Measurements from ENCODE around the gene TMEM72.

Gene TMEM72

DNA sequence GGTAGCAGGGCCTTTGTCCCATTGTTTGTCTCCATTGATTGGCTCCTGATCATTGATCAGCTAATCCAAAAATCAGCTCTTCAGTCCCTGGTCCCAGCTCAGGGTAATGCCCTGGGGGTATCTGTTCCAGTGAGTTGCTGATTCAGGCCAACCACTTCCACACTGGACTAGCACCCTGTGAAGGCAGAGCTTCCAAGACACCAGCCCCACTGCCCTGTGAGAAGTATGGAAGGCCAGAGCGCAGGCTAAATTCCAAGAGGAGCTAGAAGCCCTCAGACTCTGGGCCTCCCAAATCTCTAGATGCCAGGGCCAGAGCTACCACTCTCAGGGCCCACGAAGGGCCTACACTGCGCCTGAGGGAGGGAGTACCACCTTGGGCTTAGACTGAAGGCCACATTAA, 10.4 kb downstream of the TMEM72 start:
- TF ChIP-seq TOX (CRISPR knock-in tag; IDR thresholded peaks at IDR 0.05; ENCODE audit: borderline replicate concordance) (no peak), PPARA (CRISPR knock-in tag; IDR thresholded peaks at IDR 0.05; ENCODE audit: borderline replicate concordance) (no peak), ESRRG (CRISPR knock-in tag; IDR thresholded peaks at IDR 0.05) (no peak), TCF4 (CRISPR knock-in tag; IDR thresholded peaks at IDR 0.05; ENCODE audit: borderline replicate concordance) (no peak), RARB (CRISPR knock-in tag; IDR thresholded peaks at IDR 0.05) (no peak), CSDC2 (CRISPR knock-in tag; IDR thresholded peaks at IDR 0.05) (no peak), GLIS3 (CRISPR knock-in tag; IDR thresholded peaks at IDR 0.05) (no peak), OSR1 (CRISPR knock-in tag; IDR thresholded peaks at IDR 0.05) (no peak), ZC3H10 (CRISPR knock-in tag; IDR thresholded peaks at IDR 0.05) (no peak)
- TF ChIP-seq, protein P1, sequence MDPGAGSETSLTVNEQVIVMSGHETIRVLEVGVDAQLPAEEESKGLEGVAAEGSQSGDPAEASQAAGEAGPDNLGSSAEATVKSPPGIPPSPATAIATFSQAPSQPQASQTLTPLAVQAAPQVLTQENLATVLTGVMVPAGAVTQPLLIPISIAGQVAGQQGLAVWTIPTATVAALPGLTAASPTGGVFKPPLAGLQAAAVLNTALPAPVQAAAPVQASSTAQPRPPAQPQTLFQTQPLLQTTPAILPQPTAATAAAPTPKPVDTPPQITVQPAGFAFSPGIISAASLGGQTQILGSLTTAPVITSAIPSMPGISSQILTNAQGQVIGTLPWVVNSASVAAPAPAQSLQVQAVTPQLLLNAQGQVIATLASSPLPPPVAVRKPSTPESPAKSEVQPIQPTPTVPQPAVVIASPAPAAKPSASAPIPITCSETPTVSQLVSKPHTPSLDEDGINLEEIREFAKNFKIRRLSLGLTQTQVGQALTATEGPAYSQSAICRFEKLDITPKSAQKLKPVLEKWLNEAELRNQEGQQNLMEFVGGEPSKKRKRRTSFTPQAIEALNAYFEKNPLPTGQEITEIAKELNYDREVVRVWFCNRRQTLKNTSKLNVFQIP (CRISPR knock-in tag; IDR thresholded peaks at IDR 0.05; ENCODE audit: borderline replicate concordance, low read depth), result no peak
- no peak for ATAC-seq

DNA sequence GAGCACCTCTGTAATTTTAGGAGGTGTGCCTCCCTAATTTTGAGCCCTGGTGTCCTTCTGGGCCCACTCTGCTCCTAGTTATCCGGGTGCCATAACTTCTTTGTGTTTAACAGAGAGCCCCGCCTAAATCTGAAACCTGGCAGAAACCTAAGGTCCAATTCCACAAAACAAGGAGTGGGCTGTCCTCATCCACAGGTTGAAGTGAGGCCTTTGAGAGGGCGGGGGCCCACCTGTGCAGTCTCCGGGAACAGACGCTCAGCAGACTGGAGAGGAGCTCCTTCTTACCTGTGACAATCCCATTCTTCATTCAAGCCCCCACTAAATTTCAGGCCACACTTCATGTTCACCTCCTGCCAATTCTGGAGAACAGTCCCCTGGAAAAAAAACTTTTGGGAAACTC, 10.9 kb downstream of the TMEM72 start:
- TF ChIP-seq TCF4 (CRISPR knock-in tag; IDR thresholded peaks at IDR 0.05; ENCODE audit: borderline replicate concordance) (no peak), GLIS3 (CRISPR knock-in tag; IDR thresholded peaks at IDR 0.05) (no peak), BACH2 (CRISPR knock-in tag; IDR thresholded peaks at IDR 0.05; ENCODE audit: borderline replicate concordance) (no peak), RARB (CRISPR knock-in tag; IDR thresholded peaks at IDR 0.05) (no peak), OSR1 (CRISPR knock-in tag; IDR thresholded peaks at IDR 0.05) (no peak), ZNF70 (CRISPR knock-in tag; IDR thresholded peaks at IDR 0.05) (no peak), ESRRG (CRISPR knock-in tag; IDR thresholded peaks at IDR 0.05) (no peak)
- TF ChIP-seq, protein P2, sequence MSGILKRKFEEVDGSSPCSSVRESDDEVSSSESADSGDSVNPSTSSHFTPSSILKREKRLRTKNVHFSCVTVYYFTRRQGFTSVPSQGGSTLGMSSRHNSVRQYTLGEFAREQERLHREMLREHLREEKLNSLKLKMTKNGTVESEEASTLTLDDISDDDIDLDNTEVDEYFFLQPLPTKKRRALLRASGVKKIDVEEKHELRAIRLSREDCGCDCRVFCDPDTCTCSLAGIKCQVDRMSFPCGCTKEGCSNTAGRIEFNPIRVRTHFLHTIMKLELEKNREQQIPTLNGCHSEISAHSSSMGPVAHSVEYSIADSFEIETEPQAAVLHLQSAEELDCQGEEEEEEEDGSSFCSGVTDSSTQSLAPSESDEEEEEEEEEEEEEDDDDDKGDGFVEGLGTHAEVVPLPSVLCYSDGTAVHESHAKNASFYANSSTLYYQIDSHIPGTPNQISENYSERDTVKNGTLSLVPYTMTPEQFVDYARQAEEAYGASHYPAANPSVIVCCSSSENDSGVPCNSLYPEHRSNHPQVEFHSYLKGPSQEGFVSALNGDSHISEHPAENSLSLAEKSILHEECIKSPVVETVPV (CRISPR knock-in tag; IDR thresholded peaks at IDR 0.05), result no peak
- TF ChIP-seq, protein P3, sequence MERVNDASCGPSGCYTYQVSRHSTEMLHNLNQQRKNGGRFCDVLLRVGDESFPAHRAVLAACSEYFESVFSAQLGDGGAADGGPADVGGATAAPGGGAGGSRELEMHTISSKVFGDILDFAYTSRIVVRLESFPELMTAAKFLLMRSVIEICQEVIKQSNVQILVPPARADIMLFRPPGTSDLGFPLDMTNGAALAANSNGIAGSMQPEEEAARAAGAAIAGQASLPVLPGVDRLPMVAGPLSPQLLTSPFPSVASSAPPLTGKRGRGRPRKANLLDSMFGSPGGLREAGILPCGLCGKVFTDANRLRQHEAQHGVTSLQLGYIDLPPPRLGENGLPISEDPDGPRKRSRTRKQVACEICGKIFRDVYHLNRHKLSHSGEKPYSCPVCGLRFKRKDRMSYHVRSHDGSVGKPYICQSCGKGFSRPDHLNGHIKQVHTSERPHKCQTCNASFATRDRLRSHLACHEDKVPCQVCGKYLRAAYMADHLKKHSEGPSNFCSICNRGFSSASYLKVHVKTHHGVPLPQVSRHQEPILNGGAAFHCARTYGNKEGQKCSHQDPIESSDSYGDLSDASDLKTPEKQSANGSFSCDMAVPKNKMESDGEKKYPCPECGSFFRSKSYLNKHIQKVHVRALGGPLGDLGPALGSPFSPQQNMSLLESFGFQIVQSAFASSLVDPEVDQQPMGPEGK (CRISPR knock-in tag; IDR thresholded peaks at IDR 0.05; ENCODE audit: borderline replicate concordance), result no peak
- TF ChIP-seq, protein P1 (CRISPR knock-in tag; IDR thresholded peaks at IDR 0.05; ENCODE audit: borderline replicate concordance, low read depth), result no peak

DNA sequence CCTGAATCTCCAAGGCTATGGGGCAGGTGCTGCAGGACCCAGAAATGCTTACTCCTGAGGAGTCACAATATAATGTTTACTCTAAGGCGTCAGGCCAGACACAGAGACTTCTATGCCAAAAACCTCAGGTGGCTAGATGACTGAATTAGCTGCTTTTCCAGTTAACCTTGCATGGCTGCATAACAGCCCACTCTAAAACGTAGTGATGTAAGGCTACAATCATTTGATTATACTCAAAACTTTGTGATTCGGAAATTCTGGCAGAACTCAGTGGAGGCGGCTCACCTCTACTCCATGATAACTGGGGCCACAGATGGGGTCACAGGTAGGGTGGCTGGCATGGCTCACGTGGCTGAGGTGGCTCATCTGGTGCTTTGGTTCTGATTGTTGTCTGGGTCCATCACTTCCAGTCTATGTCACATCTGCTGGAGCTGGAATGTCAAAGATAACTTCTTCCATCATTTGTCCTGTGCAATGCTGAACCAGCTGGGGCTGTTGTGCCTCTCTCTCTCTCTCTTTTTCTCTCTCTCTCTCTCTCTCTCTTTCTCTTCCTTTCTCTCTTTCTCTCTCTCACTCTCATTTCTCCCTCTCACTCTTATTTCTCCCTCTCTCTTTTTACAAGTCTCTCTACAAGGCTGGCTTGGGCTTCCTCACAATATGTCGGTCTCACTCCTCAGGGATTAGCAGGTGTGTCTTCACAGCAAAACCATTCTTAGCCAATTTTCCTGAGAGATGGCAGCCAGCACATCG, 11.8 kb downstream of the TMEM72 start:
- TF ChIP-seq RARB (CRISPR knock-in tag; IDR thresholded peaks at IDR 0.05) (no peak), ZFP30 (CRISPR knock-in tag; IDR thresholded peaks at IDR 0.05) (no peak), ZNF70 (CRISPR knock-in tag; IDR thresholded peaks at IDR 0.05) (no peak), ISL1 (CRISPR knock-in tag; IDR thresholded peaks at IDR 0.05) (no peak), GLIS3 (CRISPR knock-in tag; IDR thresholded peaks at IDR 0.05) (no peak), TOX (CRISPR knock-in tag; IDR thresholded peaks at IDR 0.05; ENCODE audit: borderline replicate concordance) (no peak), ZC3H10 (CRISPR knock-in tag; IDR thresholded peaks at IDR 0.05) (no peak), ZNF8 (CRISPR knock-in tag; IDR thresholded peaks at IDR 0.05) (no peak)
- no peak for ATAC-seq

More for the DNA sequence above, 10.9 kb downstream of the TMEM72 start:
- no peak for ATAC-seq

DNA sequence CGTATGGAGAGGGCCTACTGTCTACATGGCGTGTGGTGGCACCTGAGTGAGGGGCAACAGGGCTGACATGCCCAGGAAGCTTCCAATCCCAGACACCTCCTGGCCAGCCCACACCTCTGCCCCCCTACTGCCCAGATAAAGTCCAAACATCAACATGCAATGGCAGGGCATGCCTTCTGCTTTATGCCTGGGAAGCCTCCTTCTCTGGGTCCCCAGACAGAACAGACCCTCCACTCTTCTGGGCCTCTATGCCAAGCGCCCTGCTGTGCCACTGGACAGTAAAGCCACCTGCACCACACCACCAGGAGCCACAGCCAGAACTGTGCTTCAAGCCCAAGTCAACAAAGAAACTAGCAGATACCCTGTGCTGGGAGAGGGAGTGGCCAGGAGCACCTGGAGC, 12.5 kb downstream of the TMEM72 start:
- ATAC-seq, result no peak
- TF ChIP-seq OSR1 (CRISPR knock-in tag; IDR thresholded peaks at IDR 0.05), result no peak
- no peak for TF ChIP-seq GLIS3 (CRISPR knock-in tag; IDR thresholded peaks at IDR 0.05)
- TF ChIP-seq BACH2 (CRISPR knock-in tag; IDR thresholded peaks at IDR 0.05; ENCODE audit: borderline replicate concordance), result no peak
- no peak for TF ChIP-seq ISL1 (CRISPR knock-in tag; IDR thresholded peaks at IDR 0.05)
- no peak for TF ChIP-seq PPARA (CRISPR knock-in tag; IDR thresholded peaks at IDR 0.05; ENCODE audit: borderline replicate concordance)
- no peak for TF ChIP-seq ZNF70 (CRISPR knock-in tag; IDR thresholded peaks at IDR 0.05)
- TF ChIP-seq SNAI2 (CRISPR knock-in tag; IDR thresholded peaks at IDR 0.05), result no peak
- no peak for TF ChIP-seq ZNF8 (CRISPR knock-in tag; IDR thresholded peaks at IDR 0.05)
- TF ChIP-seq, protein P4, sequence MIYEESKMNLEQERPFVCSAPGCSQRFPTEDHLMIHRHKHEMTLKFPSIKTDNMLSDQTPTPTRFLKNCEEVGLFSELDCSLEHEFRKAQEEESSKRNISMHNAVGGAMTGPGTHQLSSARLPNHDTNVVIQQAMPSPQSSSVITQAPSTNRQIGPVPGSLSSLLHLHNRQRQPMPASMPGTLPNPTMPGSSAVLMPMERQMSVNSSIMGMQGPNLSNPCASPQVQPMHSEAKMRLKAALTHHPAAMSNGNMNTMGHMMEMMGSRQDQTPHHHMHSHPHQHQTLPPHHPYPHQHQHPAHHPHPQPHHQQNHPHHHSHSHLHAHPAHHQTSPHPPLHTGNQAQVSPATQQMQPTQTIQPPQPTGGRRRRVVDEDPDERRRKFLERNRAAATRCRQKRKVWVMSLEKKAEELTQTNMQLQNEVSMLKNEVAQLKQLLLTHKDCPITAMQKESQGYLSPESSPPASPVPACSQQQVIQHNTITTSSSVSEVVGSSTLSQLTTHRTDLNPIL (CRISPR knock-in tag; IDR thresholded peaks at IDR 0.05; ENCODE audit: low read depth), result no peak
- TF ChIP-seq, protein P1 (CRISPR knock-in tag; IDR thresholded peaks at IDR 0.05; ENCODE audit: borderline replicate concordance, low read depth), result no peak
- no peak for TF ChIP-seq ZFP30 (CRISPR knock-in tag; IDR thresholded peaks at IDR 0.05)
- TF ChIP-seq, protein P2 (CRISPR knock-in tag; IDR thresholded peaks at IDR 0.05), result no peak
- TF ChIP-seq ZC3H10 (CRISPR knock-in tag; IDR thresholded peaks at IDR 0.05), result no peak

All from SK-N-SH treated with all-trans-retinoic acid at 6 μM for 48 hours (cell line).